H9 (cell line): ENCODE data around the gene NEUROD4. TPM values are rescaled to one million over a fixed set of nuclear protein-coding genes. Genes with fewer than 3 reads are reported as not detected.

Source experiments
- DNase-seq: peaks from one replicate; pipeline ENCODE4 v3.0.0-alpha.2; 2017
- H2AFZ ChIP-seq: one replicate; pipeline ENCODE4 v1.6.1; 2013; ENCODE audit warnings: mild to moderate bottlenecking, low read length, control low read depth, moderate library complexity
- H2AK5ac ChIP-seq: 2 replicates; pipeline ENCODE4 v1.6.1; 2013; ENCODE audit warnings: low read length, control low read depth, mixed read lengths; ENCODE audit not compliant: insufficient read length
- H2BK120ac ChIP-seq: one replicate; pipeline ENCODE4 v1.6.1; 2013; ENCODE audit warnings: low read depth, mild to moderate bottlenecking, low read length, control low read depth, inconsistent platforms; ENCODE audit not compliant: poor library complexity, severe bottlenecking
- H2BK12ac ChIP-seq: 2 replicates; pipeline ENCODE4 v1.6.1; 2013; ENCODE audit warnings: low read length, control low read depth, mixed read lengths, low read depth; ENCODE audit not compliant: insufficient read length
- H2BK15ac ChIP-seq: 2 replicates; pipeline ENCODE4 v1.6.1; 2013; ENCODE audit warnings: low read depth, low read length, control low read depth
- H2BK20ac ChIP-seq: one replicate; pipeline ENCODE4 v1.6.1; 2013; ENCODE audit warnings: low read depth, mild to moderate bottlenecking, low read length, control low read depth, inconsistent platforms; ENCODE audit not compliant: poor library complexity, severe bottlenecking
- H2BK5ac ChIP-seq: 2 replicates; pipeline ENCODE4 v1.6.1; 2013; ENCODE audit warnings: low read length, control low read depth, mixed read lengths; ENCODE audit not compliant: insufficient read length
- H3K14ac ChIP-seq: 2 replicates; pipeline ENCODE4 v1.6.1; 2013; ENCODE audit warnings: low read length, control low read depth; ENCODE audit not compliant: insufficient read depth
- H3K18ac ChIP-seq: 2 replicates; pipeline ENCODE4 v1.6.1; 2013; ENCODE audit warnings: low read depth, mild to moderate bottlenecking, mixed read lengths, low read length, control low read depth; ENCODE audit not compliant: insufficient read length
- H3K23ac ChIP-seq: 2 replicates; pipeline ENCODE4 v1.6.1; 2013; ENCODE audit warnings: low read length, control low read depth, mixed read lengths, low read depth; ENCODE audit not compliant: insufficient read length
- H3K23me2 ChIP-seq: 2 replicates; pipeline ENCODE4 v1.6.1; 2013; ENCODE audit warnings: low read depth, mild to moderate bottlenecking, mixed read lengths, low read length, control low read depth; ENCODE audit not compliant: insufficient read length, poor library complexity, severe bottlenecking
- H3K27ac ChIP-seq: 2 replicates; pipeline ENCODE4 v1.5.1; 2013; ENCODE audit warnings: low read length, control low read depth, mixed read lengths, low read depth; ENCODE audit not compliant: insufficient read length
- H3K27me3 ChIP-seq: 2 replicates; pipeline ENCODE4 v1.6.1; 2013; ENCODE audit warnings: low read length, control low read depth, inconsistent platforms; ENCODE audit not compliant: insufficient read depth
- H3K4ac ChIP-seq: 2 replicates; pipeline ENCODE4 v1.6.1; 2013; ENCODE audit warnings: low read depth, mild to moderate bottlenecking, control low read depth, inconsistent platforms, low read length, moderate library complexity
- H3K4me1 ChIP-seq: 2 replicates; pipeline ENCODE4 v1.6.1; 2013; ENCODE audit warnings: low read length, control low read depth, inconsistent platforms; ENCODE audit not compliant: insufficient read depth
- H3K4me2 ChIP-seq: 2 replicates; pipeline ENCODE4 v1.6.1; 2013; ENCODE audit warnings: low read length, control low read depth, mixed read lengths; ENCODE audit not compliant: insufficient read length, insufficient read depth
- H3K56ac ChIP-seq: 2 replicates; pipeline ENCODE4 v1.6.1; 2013; ENCODE audit warnings: low read depth, mild to moderate bottlenecking, mixed read lengths, low read length, control low read depth; ENCODE audit not compliant: insufficient read length
- H3K79me1 ChIP-seq: 2 replicates; pipeline ENCODE4 v1.6.1; 2013; ENCODE audit warnings: low read depth, mild to moderate bottlenecking, moderate library complexity, low read length, control low read depth, inconsistent platforms; ENCODE audit not compliant: insufficient read depth, poor library complexity, severe bottlenecking
- H3K79me2 ChIP-seq: 2 replicates; pipeline ENCODE4 v1.6.1; 2013; ENCODE audit warnings: low read length, control low read depth, inconsistent platforms; ENCODE audit not compliant: insufficient read depth
- H3K9ac ChIP-seq: 2 replicates; pipeline ENCODE4 v1.6.1; 2013; ENCODE audit warnings: low read length, control low read depth, mixed read lengths; ENCODE audit not compliant: insufficient read length; ENCODE audit errors: extremely low read depth
- H3K9me3 ChIP-seq: one replicate; pipeline ENCODE4 v1.6.1; 2013; ENCODE audit warnings: low read depth, low read length, inconsistent platforms; ENCODE audit not compliant: control insufficient read depth
- H3T11ph ChIP-seq: one replicate; pipeline ENCODE4 v1.6.1; 2013; ENCODE audit warnings: mild to moderate bottlenecking, low read length, control low read depth, inconsistent platforms
- H4K20me1 ChIP-seq: one replicate; pipeline ENCODE4 v1.6.1; 2013; ENCODE audit not compliant: control insufficient read depth, insufficient read length, insufficient read depth
- H4K5ac ChIP-seq: 2 replicates; pipeline ENCODE4 v1.6.1; 2013; ENCODE audit warnings: low read depth, mild to moderate bottlenecking, mixed read lengths, low read length, control low read depth; ENCODE audit not compliant: insufficient read length
- H4K8ac ChIP-seq: replicated peaks from 2 replicates; pipeline ENCODE4 v1.6.1; 2013; ENCODE audit warnings: low read length, control low read depth, mixed read lengths, low read depth; ENCODE audit not compliant: insufficient read length
- H4K91ac ChIP-seq: 2 replicates; pipeline ENCODE4 v1.6.1; 2013; ENCODE audit warnings: low read depth, mild to moderate bottlenecking, moderate library complexity, mixed read lengths, low read length, control low read depth; ENCODE audit not compliant: insufficient read length
- H3K27ac Mint-ChIP-seq, 3 experiments: 2 replicates in 2 of 3; 3 replicates in 1 of 3; pipeline ENCODE4 v1.8.0; 2020 to 2021; ENCODE audit warnings: mixed read lengths in 3 of 3, mild to moderate bottlenecking in 1 of 3, moderate library complexity in 1 of 3
- H3K27me3 Mint-ChIP-seq: 2 replicates; pipeline ENCODE4 v1.8.0; 2021; ENCODE audit warnings: low read depth, mild to moderate bottlenecking, moderate library complexity, mixed read lengths
- H3K36me3 Mint-ChIP-seq, 3 experiments: 2 replicates in 2 of 3; 3 replicates in 1 of 3; pipeline ENCODE4 v1.8.0; 2020 to 2021; ENCODE audit warnings: low read depth in 3 of 3, mixed read lengths in 3 of 3; ENCODE audit not compliant: insufficient read depth in 1 of 3
- H3K4me1 Mint-ChIP-seq, 2 experiments: 2 replicates each; pipeline ENCODE4 v1.8.0; 2020; ENCODE audit warnings: mixed read lengths in 2 of 2
- H3K4me3 Mint-ChIP-seq, 2 experiments: 2 replicates in 1 of 2; 3 replicates in 1 of 2; pipeline ENCODE4 v1.8.0; 2020 to 2021; ENCODE audit warnings: mild to moderate bottlenecking in 2 of 2, mixed read lengths in 2 of 2, moderate library complexity in 1 of 2
- H3K9me3 Mint-ChIP-seq, 2 experiments: 2 replicates in 1 of 2; 3 replicates in 1 of 2; pipeline ENCODE4 v1.8.0; 2020; ENCODE audit warnings: mild to moderate bottlenecking in 2 of 2, mixed read lengths in 2 of 2, moderate library complexity in 1 of 2
- WGBS: extraction: QIAGEN DNeasy Blood & Tissue Kit; methylation state at CpG from one replicate; pipeline ENCODE4 v1.1.7; 2013; ENCODE audit warnings: missing lambda C conversion rate, low lambda C conversion rate, mixed read lengths; ENCODE audit not compliant: insufficient read length; ENCODE audit errors: extremely low coverage; 5-methylcytosine and 5-hydroxymethylcytosine counted together
- total RNA-seq: library from RNA; stranded (reverse); gene quantifications from 2 replicates; pipeline ENCODE4 v1.2.1, GENCODE V29; 2021
- TF ChIP-seq, protein P1 (sequence below): fragments of 200-600 bp; sonication (generic); conservative IDR thresholded peaks from 3 replicates; pipeline ENCODE4 v1.8.0; 2021; ENCODE audit warnings: antibody characterized with exemption, mild to moderate bottlenecking

The NEUROD4 gene
- total RNA-seq, 1 experiment from 2014 or later = not detected

DNA sequence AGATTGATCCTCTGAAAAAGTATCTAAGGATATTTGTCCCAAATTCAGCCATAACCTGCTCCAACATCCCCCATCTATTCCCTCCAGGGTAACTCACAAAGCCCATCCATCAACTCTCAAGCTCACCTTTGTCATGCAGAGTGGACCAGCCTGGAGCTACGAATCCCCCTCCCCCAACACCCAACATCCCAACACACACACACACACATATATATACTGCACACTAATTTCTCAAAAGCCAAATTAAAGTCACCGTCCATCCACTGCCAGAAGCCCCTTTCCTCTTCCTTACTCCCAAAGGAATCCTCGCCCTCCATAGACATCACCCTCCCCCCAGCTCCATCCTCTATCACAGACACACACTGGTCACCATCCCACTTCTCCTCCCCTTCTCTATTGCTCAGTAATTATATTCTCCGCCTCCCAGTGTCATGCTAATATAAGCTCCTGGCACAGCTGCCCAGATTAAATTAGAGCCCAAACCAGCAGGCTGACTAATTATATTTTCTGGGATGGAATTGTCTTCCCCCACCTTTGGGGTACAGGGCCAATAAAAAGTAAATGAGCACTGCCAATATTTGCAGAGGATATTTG lies 21.7 kb upstream of the NEUROD4 start:
- no peaks in the 10 kb centered on the region for H3K79me2 ChIP-seq
- no peaks in the 10 kb centered on the region for H3K27me3 ChIP-seq
- H3K9ac ChIP-seq = no peak overlapping the region
- no peak overlapping the region for H2AK5ac ChIP-seq
- H3K27ac ChIP-seq = no peak overlapping the region
- H3K18ac ChIP-seq = no peak overlapping the region
- no peak overlapping the region for H2BK120ac ChIP-seq
- no peak overlapping the region for H2AFZ ChIP-seq
- no peak overlapping the region for H3K14ac ChIP-seq
- Mint-ChIP-seq H3K27me3 (no peaks in the 10 kb centered on the region), H3K9me3 (no peaks in the 10 kb centered on the region; a peak in 1 of 5 replicates), H3K27ac (peak overlapping the region in 2 of 3 experiments; percentile 59 to 96; a peak in 5 of 7 replicates), H3K4me3 (peak overlapping the region; percentile 3 to 64; a peak in 4 of 5 replicates), H3K36me3 (no peaks in the 10 kb centered on the region; a peak in 1 of 7 replicates), H3K4me1 (peaks cover 32 to 36% of the 10 kb centered on the region in 2 experiments)
- no peak overlapping the region for H3K23ac ChIP-seq
- no peak overlapping the region for H2BK20ac ChIP-seq
- H3K23me2 ChIP-seq = no peaks in the 10 kb centered on the region
- H3K4me1 ChIP-seq = peaks cover 8% of the 10 kb centered on the region
- no CpG with 5 or more reads among the region's 4 CpGs for WGBS
- H2BK5ac ChIP-seq = no peak overlapping the region
- no peak overlapping the region for H3T11ph ChIP-seq
- no peaks in the 10 kb centered on the region for H3K79me1 ChIP-seq
- TF ChIP-seq, protein P1, sequence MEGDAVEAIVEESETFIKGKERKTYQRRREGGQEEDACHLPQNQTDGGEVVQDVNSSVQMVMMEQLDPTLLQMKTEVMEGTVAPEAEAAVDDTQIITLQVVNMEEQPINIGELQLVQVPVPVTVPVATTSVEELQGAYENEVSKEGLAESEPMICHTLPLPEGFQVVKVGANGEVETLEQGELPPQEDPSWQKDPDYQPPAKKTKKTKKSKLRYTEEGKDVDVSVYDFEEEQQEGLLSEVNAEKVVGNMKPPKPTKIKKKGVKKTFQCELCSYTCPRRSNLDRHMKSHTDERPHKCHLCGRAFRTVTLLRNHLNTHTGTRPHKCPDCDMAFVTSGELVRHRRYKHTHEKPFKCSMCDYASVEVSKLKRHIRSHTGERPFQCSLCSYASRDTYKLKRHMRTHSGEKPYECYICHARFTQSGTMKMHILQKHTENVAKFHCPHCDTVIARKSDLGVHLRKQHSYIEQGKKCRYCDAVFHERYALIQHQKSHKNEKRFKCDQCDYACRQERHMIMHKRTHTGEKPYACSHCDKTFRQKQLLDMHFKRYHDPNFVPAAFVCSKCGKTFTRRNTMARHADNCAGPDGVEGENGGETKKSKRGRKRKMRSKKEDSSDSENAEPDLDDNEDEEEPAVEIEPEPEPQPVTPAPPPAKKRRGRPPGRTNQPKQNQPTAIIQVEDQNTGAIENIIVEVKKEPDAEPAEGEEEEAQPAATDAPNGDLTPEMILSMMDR = no peak
- H3K56ac ChIP-seq = no peak overlapping the region
- DNase-seq = peak; percentile 67
- no peak overlapping the region for H2BK12ac ChIP-seq
- H3K4me2 ChIP-seq = peak overlapping the region; percentile 34
- H3K9me3 ChIP-seq = no peaks in the 10 kb centered on the region
- H4K8ac ChIP-seq = no peak overlapping the region
- no peak overlapping the region for H3K4ac ChIP-seq
- H4K91ac ChIP-seq = no peak overlapping the region
- H4K5ac ChIP-seq = no peak overlapping the region
- no peak overlapping the region for H2BK15ac ChIP-seq
- no peaks in the 10 kb centered on the region for H4K20me1 ChIP-seq
